WERI-Rb-1 (cell line): Measurements from ENCODE around the gene MARS1.
A peak's percentile ranks its signal among the peaks of the same experiment; 100 is the strongest.

Experiments
- DNase-seq: peaks from one replicate; pipeline ENCODE4 v3.0.0-alpha.2; 2020
- H3K27ac ChIP-seq: fragments of 250-450 bp; sonication (Bioruptor Pico); 2 replicates; pipeline ENCODE4 v1.5.1; 2020; ENCODE audit warnings: mild to moderate bottlenecking, moderate library complexity
- H3K27me3 ChIP-seq: fragments of 250-450 bp; sonication (Bioruptor Pico); 2 replicates; pipeline ENCODE4 v1.5.1; 2021; ENCODE audit warnings: mild to moderate bottlenecking, low read depth, moderate library complexity; ENCODE audit not compliant: insufficient read depth, severe bottlenecking
- H3K36me3 ChIP-seq: fragments of 250-450 bp; sonication (Bioruptor Pico); 2 replicates; pipeline ENCODE4 v1.5.1; 2020; ENCODE audit warnings: mild to moderate bottlenecking, moderate library complexity
- H3K4me3 ChIP-seq: 2 replicates; pipeline ENCODE4 v1.5.1; 2011; ENCODE audit warnings: low read depth, mild to moderate bottlenecking, control low read depth, low read length
- H3K9me3 ChIP-seq: fragments of 250-450 bp; sonication (Bioruptor Pico); 2 replicates; pipeline ENCODE4 v1.5.1; 2021; ENCODE audit warnings: mild to moderate bottlenecking, moderate library complexity; ENCODE audit not compliant: severe bottlenecking
- TF ChIP-seq, protein P1 (sequence below): IDR thresholded peaks from 2 replicates; pipeline ENCODE4 v1.5.1; 2011; ENCODE audit warnings: low read depth, mild to moderate bottlenecking, control low read depth, inconsistent platforms, low read length

The MARS1 gene

DNA sequence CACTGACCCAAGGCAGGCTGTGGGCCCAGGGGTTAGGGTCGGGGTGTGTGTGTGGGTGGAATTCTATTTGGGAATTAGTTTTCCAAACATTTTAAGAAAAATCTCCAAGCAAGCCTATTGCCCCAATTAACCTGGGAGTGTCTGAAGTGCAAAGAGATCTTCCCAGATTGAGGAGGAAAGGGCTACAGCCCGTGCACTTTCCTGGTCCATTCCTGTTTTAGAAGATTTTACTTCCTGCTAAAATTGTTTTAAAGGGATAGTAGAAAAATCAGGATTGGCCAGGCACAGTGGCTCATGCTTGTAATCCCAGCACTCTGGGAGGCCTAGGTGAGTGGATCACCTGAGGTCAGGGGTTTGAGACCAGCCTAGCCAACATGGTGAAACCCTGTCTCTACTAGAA, 53.8 kb downstream of the MARS1 start:
- peaks cover 50% of the 10 kb centered on the region for H3K36me3 ChIP-seq
- peak overlapping the region; percentile 51 for H3K27ac ChIP-seq

DNA sequence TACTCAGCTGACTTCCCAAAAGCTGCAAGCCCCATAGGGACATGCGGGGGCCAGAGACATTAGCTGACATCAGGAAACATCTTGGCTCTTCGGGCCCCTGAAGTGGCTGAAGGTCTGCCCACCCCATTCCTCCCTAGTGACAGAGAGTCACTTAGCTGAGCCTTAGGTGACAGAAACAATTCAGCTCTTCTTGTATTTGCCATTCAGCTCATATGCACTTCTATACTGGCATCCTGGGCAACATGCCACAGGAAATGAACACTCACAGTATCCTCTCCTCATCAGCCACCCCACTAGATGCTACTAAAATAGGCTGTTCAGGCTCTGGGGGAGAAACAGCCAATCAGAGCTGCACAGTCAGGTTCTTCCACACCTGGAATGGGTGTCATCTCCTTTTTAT, 55.7 kb downstream of the MARS1 start:
- H3K9me3 ChIP-seq, result no peaks in the 10 kb centered on the region
- no peak for DNase-seq
- TF ChIP-seq, protein P1, sequence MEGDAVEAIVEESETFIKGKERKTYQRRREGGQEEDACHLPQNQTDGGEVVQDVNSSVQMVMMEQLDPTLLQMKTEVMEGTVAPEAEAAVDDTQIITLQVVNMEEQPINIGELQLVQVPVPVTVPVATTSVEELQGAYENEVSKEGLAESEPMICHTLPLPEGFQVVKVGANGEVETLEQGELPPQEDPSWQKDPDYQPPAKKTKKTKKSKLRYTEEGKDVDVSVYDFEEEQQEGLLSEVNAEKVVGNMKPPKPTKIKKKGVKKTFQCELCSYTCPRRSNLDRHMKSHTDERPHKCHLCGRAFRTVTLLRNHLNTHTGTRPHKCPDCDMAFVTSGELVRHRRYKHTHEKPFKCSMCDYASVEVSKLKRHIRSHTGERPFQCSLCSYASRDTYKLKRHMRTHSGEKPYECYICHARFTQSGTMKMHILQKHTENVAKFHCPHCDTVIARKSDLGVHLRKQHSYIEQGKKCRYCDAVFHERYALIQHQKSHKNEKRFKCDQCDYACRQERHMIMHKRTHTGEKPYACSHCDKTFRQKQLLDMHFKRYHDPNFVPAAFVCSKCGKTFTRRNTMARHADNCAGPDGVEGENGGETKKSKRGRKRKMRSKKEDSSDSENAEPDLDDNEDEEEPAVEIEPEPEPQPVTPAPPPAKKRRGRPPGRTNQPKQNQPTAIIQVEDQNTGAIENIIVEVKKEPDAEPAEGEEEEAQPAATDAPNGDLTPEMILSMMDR, result no peak
- peaks cover 37% of the 10 kb centered on the region for H3K36me3 ChIP-seq
- H3K27me3 ChIP-seq, result no peaks in the 10 kb centered on the region
- no peak overlapping the region for H3K4me3 ChIP-seq
- no peak overlapping the region for H3K27ac ChIP-seq

More for the DNA sequence above, 53.8 kb downstream of the MARS1 start:
- no peak for DNase-seq
- TF ChIP-seq, protein P1, result no peak
- Histone ChIP-seq H3K27me3 (no peaks in the 10 kb centered on the region), H3K4me3 (no peak overlapping the region), H3K9me3 (no peaks in the 10 kb centered on the region)

DNA sequence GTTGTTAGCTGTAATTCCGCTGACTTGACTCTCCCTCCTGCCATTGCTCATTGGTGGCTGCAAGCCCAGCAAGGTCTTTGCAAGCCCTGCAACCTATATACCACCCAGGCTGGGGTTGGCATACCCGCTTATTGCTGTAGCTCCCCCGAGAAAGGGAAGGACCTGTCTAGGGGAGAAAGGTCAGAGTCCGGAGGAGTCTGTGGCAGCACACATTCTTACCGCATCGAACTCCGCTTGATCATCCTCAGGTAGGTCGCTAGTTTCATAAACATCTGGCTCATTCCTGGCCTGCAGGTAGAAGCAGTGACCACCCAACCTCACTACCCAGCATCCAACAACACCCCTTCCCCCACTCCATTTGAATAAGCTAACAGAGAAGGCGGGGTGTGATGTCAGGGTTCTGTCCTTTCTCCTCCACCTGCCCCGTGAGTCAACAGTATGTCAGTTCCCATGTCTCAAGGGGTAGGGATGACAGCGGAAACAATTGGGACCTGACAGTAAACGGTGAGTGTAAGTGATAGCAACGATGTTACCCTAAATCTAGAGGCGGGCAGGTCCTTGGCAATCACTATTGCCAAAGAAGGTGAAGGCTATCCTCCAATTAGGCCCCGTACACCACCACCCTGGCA, 58.1 kb downstream of the MARS1 start:
- H3K27ac ChIP-seq, result peak overlapping the region; percentile 91
- H3K4me3 ChIP-seq, result peak overlapping the region; percentile 90
- H3K9me3 ChIP-seq, result no peaks in the 10 kb centered on the region
- TF ChIP-seq, protein P1, result no peak
- H3K36me3 ChIP-seq, result peaks cover 25% of the 10 kb centered on the region
- H3K27me3 ChIP-seq, result no peaks in the 10 kb centered on the region
- DNase-seq, result no peak

DNA sequence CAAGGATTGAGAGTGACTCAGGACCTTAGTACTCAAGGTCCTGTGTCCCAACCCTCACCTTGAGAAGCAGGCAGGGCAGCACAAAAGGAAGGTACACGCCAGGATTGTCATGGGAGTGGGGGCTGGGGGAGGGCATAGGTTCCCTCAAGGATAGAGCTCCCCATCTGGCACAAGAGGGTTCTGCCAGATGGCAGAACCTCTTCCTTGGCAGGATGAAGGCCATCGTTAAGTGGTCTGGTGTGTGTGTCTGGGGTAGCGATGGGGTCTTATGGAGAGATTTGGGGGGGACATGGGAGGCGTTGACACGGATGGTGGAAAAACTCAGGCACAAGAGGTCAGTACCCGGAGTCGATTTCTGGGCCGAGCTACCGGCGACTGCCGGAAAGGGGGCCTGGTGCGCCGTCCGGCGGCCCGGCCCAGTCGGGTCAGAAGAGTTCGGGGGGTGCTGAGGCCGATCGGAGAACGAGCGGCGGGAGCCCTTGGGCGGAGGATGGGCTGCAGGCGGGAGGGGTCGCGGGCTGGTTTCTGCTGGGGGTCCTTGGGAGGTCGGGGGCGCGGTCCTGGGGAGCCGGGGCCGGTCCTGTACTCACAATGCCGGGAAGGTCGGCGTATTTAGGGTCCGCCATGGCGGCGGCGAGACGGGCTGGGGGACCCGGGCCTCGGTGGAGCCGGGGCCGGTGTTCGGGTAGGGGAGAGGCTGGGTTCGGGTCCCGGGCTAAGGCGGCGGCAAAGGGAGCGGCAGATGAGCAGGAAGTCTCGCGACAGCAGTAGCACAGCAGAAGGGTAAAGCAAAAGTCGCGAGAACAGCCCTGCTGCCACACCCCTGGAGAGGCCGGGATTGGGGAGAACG, 58.8 kb downstream of the MARS1 start, which contains the start of gene DCTN2:
TSS of gene DCTN2 (minus strand) at position 755 of the 850 bp plus-strand sequence. CDS start at position 626, 129 bp downstream.
- peak; percentile 97 for DNase-seq
- H3K9me3 ChIP-seq, result no peaks in the 10 kb centered on the region
- H3K27me3 ChIP-seq, result no peaks in the 10 kb centered on the region
- peak within 1 kb of the TSS; percentile 90 for H3K4me3 ChIP-seq
- TF ChIP-seq, protein P1, result peak; percentile 30; the same call in 1 of the 2 replicates
- H3K27ac ChIP-seq, result peak within 1 kb of the TSS; percentile 91
- peaks cover 20% of the 10 kb centered on the region for H3K36me3 ChIP-seq

DNA sequence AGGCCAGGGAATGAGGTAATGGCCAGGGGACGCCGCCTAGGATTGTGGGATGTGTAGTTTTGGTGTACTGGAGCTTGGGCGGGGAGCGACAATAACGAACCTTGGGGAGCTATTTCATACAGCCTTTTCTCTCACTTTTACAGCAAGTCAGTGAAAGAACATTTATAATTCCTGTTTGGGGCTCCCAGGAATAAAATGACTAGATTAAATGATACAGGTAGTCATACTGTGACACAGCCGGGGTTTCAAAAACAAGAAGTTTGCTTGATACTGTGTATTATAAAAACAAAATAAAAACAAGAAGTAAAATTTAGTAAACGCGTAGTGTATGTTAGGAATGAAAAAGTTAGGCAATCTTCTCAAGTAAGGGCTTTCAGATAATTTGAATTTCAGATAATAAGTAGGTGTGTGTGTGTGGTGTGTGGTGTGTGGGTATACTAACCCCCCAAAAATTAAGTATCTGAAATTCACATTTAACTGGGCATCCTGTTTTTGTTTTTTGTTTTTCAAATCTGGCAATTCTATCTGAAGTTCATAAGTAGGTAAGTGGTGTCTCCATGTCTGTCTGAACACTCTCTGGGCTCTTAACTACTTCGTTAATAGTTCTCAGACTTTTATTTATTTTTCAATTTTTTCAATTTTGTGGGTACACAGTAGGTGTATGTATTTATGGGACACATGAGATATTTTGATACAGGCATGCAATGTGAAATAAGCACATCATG, 59.6 kb downstream of the MARS1 start:
- Histone ChIP-seq H3K9me3 (no peaks in the 10 kb centered on the region), H3K27ac (no peak overlapping the region; the same call in 1 of the 2 replicates), H3K27me3 (no peaks in the 10 kb centered on the region), H3K36me3 (peaks cover 15% of the 10 kb centered on the region), H3K4me3 (peak overlapping the region; percentile 90)
- no peak for DNase-seq
- TF ChIP-seq, protein P1, result no peak
